GM21360 (cell line): ENCODE measurements around the gene RHOF.
A peak's percentile ranks its signal among the peaks of the same experiment; 100 is the strongest.

Experiments used
- ATAC-seq: cut with Tn5 transposase; IDR thresholded peaks from one replicate; pipeline ENCODE4 v1.9.1; 2021; ENCODE audit warnings: mild to moderate bottlenecking, moderate library complexity; ENCODE audit not compliant: unreplicated experiment

Gene RHOF

GRCh38 chr12:121805171-121806008, 11.9 kb upstream of the RHOF start:
- ATAC-seq: no peak

GRCh38 chr12:121804417-121805111, 11.1 kb upstream of the RHOF start:
- no peak for ATAC-seq

- no peak for ATAC-seq
Observed at GRCh38 chr12:121803861-121804416, 10.5 kb upstream of the RHOF start, which contains the start of gene SETD1B. TSS of gene SETD1B (plus strand) at chr12:121804009. CDS start at chr12:121804738, 729 bp downstream.

- peak; percentile 38 for ATAC-seq
Observed at GRCh38 chr12:121802843-121803698, 9.6 kb upstream of the RHOF start.

GRCh38 chr12:121802485-121802842, 9.0 kb upstream of the RHOF start:
- no peak for ATAC-seq

GRCh38 chr12:121801595-121802484, 8.4 kb upstream of the RHOF start:
- ATAC-seq: no peak

GRCh38 chr12:121800694-121801594, 7.5 kb upstream of the RHOF start:
- ATAC-seq: no peak

GRCh38 chr12:121799842-121800693, 6.6 kb upstream of the RHOF start:
- ATAC-seq: no peak

- ATAC-seq: no peak
Observed at GRCh38 chr12:121799156-121799841, 5.8 kb upstream of the RHOF start.

GRCh38 chr12:121798787-121799155, 5.3 kb upstream of the RHOF start:
- no peak for ATAC-seq

GRCh38 chr12:121797937-121798786, 4.7 kb upstream of the RHOF start:
- no peak for ATAC-seq

GRCh38 chr12:121796855-121797751, 3.6 kb upstream of the RHOF start:
- no peak for ATAC-seq

GRCh38 chr12:121795034-121795968, 1.8 kb upstream of the RHOF start:
- peak; percentile 19 for ATAC-seq

- ATAC-seq: no peak
Observed at GRCh38 chr12:121794534-121795033, 1.1 kb upstream of the RHOF start.
